Renal cortex interstitium (tissue), 11 donors: ENCODE results near the gene TMEM178A. TPM values are rescaled to one million over a fixed set of nuclear protein-coding genes. Genes with fewer than 3 reads are reported as not detected.
A peak's percentile ranks its signal among the peaks of the same experiment; 100 is the strongest.

Experiments used
- DNase-seq, 11 donors: peaks; one replicate each; pipeline ENCODE4 v3.0.0-alpha.2; 2013; ENCODE audit warnings: low read depth in 9 of 11, low spot score in 4 of 11; ENCODE audit errors: extremely low read depth in 1 of 11
- polyA plus RNA-seq, 3 donors: library from polyadenylated mRNA; unstranded; fragments of 120-200 nt; gene quantifications; one replicate each; pipeline ENCODE4 v1.2.1, GENCODE V29; 2013; ENCODE audit not compliant: insufficient read length in 3 of 3

Gene TMEM178A
- polyA plus RNA-seq, 3 donors, result 91.2 to 97.5 (median 96.6) TPM

DNA sequence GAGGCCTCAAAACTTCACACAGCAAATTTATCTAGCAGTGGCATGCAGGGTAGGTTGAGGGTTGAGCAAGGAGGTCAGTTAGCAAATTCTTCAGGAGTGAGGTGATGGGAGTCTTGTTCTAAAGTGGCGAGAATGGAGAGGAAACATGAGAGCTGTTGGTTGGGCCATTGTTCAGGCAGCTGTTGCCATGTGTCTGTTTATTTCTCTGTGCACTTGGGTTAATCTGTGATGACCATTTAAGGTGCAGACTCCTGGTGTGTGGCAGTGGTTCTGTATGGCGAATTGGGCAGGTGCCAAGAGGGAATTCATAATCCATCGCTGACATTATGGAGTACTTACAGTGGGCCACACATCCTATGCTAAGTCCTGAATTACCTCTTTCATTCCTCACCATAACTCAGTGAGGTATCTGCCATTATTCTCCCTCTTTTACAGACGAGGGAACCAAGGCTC, 30.4 kb downstream of the TMEM178A start:
- DNase-seq, result peak in 8 of 11 donors; percentile 12 to 61 (median 32)

DNA sequence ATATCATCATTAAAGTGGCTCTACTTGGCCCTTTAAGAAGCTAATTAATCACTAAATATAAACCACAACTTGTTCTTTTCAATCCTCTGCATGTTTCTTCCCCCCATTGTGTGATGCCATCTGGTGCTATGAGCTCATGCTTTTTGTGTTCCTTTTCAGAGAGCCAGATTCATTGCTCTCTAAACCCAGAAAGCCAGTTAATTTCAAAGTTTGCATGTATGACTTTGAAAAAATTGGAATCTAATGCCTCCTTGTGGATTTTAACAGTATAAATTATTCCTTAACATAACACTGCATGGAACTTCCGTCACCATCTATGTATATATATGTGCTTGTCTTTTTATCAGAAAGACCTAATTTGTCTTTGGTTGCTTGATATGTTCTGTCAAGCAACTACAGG, 31.1 kb downstream of the TMEM178A start:
- peak in 10 of 11 donors; percentile 10 to 61 (median 36) for DNase-seq

DNA sequence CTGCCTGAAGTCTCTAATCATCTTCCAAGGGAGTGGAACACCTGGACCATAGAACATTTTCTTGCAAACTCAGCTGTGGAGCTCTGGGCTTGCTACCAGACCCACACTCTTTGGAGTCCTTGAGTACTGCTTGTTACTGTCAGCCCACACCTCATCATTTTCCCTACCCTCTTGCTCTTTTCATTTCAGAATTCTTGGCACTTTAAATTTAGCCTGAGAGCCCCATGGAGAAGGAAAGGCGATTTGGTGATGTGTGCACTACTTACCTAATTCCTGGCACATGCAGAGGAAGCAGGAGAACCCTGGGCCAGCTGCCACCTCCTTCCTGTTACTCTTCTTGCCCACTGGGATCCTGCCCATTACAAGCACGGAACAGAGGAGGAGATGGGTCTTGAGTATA, 31.7 kb downstream of the TMEM178A start:
- DNase-seq, result no peak

DNA sequence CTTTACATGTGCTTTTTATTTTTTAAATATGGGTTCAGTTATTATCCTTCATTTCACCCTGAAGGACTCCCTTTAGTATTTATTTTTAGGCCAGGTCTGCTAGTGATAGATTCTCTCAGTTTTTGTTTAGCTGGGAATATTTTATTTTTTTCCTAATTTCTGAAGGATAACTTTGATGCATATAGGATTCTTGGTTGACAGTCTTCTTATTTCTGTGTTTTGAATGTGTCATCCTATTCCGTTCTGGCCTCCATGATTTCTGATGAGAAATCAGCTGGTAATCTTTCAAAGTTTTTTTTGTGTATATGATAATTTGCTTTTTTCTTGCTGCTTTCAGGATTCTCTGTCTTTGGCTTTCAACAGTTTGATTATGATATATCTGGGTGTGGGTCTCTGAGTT, 35.4 kb downstream of the TMEM178A start:
- no peak for DNase-seq

DNA sequence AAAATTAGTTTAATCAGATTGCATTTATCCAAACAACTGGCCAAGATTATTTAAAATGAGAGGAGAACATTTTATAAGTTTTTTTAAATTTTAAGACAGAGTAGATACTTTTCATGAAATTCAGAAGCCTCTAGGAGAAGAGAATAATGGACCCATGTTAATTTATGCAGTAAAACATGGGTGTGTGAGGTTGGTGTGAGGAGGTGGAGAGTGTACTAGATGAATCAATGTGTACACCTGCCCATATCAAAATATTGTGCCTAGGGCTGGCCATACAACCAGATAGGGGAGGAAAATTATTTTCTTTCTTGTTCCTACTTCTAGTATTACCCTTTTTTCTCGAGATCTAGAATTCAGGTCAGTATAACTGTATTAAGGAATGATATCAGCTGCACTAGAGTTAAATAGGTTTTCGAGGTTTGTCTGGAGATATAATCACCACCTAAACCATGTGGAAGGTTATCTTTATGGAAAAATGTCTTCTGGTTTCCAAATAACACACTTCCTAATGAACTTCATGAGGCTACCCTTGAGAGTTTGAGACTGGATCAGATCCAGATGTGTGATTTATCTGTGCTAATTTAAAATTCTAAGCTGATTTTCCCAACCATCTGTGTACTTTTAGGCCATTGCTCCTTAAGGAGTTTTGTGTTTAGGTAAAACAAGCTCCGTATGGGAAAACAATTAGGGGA, 37.6 kb downstream of the TMEM178A start:
- no peak for DNase-seq

DNA sequence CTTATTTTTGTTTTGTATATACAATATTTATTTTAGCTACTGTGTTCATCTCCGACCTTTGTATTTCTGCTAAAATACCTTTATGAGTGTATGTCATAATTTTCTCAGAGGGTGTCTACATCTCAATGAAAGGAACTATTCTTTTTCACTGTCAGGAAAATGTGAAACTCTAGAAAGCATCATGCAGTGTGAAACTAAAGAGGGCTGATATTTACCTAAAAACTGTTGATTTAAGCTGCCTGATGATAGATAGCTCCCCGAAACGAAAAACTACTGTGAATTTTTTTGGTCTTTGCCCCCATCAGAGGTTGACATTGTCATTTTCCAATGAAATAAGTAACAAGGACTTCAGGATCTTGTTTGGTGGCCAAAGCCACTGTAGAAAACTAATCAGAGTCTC, 38.8 kb downstream of the TMEM178A start:
- DNase-seq, result no peak

DNA sequence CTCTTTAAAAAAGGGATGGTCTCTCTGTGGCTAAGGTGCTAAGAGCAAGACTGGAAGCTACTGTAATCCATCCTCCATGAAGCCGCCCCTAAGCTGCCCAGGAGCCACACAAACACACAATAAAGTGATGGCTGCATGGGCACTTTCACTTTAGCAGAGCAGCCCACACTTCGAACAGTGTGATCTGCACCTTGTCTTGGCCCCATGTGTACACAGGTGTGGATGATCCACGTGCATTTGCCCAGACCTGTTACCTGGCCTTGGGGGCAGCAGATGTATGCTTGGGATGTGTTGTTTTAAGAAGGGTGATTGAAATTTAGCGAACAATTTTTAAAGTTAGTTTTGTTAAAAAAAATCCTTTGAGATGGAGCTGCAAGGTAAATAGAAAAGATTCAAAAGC, 39.9 kb downstream of the TMEM178A start:
- no peak for DNase-seq

DNA sequence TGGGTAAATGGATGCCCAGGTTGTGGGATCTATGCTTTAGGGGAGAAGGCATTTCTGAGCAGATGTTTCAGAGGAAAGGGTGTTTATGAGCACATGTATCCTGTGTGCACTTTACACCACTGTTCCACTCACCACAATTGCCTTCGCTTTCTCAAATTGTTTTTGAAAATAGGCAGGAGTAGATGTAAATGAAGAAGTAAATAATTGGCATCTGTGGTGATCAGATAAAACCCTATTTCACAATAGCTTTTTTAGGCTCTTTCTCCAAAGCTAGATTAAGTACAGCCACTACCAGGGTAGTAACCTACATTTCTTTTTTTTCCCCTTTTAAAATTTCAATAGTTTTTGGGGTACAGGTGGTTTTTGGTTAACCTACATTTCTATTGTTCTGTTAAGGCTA, 40.6 kb downstream of the TMEM178A start:
- DNase-seq, result no peak

DNA sequence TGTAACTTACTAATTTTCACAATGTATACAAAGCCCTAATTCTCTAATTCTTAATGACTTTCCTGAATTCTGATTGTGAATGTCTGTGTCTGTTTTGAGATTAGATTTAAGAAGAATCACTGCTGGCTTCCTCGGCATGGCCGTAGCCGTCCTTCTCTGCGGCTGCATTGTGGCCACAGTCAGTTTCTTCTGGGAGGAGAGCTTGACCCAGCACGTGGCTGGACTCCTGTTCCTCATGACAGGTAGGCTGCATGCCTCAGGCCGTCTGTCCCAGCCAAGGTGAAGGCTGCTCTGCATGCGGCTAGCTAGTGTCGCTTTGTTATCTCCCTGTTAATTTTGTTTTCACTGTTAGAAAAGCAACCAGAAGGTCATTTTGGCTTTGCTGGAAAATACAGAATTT, 41.2 kb downstream of the TMEM178A start:
- DNase-seq, result no peak

DNA sequence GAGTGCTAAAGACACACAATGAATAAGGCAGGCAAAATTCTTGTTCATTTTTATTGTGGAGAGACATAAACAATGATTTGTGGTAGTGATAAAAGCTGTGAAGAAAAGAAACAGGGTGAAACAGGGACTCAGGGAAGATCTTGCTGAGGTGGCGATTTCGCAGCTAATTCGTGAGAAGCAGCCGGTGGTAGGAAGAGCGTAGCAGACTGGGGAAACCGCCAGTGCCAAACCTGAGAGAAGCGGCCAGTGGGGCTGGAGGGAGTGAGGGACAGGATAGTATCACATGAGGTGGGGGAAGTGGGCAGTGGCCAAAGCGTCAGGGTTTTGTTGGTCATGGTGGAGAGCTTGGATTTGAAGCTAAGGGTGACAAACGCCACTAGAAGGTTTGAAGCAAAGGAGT, 42.3 kb downstream of the TMEM178A start:
- no peak for DNase-seq

DNA sequence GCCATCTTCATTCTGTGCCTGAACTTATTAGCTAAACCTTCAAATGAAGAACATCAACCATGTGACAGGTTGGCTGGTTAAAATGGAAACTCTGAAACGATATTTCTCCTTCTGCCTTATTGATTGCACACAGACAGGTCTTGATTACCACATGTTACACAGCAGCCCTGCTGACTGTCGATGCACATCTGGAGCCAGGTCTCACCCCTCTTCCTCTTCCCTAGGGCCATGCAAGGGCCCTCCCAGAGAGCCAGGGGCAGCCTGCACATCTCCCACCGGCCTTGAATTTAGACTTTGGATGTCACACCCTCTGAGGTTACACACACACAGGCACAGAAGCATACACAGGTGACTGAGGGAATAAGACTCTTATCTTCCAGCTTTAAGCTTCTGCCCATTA, 45.1 kb downstream of the TMEM178A start:
- DNase-seq, result no peak

DNA sequence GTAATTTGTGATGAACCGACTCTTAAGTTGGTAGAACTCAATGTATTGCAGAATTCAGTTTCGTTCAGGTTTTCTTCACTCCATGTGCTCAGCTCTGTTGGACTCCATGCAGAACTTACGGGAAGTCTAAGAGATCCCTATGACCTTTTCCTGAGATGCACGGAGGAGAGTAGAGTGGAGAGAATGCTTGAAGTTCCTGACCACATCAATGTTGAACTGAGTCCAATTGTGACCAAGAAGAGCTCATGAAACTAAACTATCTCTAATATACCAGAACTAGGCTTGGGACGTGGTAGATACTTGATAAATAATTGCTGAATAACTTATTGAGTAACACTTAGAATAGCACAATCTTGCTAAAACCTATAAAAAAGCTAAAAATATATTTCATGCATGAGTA, 47.2 kb downstream of the TMEM178A start:
- no peak for DNase-seq

DNA sequence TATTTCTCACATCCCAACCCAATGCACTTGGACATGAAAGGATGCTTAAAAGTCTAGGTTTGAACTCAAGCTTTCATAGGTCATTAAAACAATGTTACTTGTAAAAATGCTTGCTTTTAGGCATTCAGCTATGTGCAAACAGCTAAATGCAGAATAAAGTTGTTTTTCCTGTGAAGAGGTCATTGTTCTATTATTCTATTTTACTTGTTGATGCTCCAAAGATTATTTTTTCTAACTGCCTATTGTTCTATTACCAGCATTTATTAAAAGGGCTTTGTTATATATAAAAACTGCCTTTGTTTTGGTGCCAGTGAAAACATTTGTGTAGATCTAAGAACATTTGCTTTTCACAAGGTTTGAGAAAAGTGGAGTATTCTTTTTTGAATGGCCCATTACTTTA, 49.4 kb downstream of the TMEM178A start:
- no peak for DNase-seq

DNA sequence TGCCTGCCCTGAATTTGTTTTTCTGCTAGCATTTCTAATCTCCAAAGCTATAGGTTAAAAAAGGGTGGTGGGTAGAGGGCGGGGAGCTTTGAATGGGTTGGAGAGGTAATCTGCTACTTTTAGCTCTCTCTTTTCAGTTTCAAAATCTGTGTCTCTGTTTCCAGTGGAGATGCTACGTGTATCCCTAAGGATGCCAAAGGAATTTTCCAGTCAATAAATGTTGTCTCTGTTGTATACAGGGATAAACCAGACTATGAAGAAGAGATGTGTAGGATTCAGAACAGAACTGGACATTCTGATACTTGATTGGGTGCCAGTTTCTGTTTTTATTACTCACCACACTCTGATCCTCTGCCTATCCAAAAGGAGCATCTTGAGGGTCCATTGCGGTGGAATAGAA, 50.1 kb downstream of the TMEM178A start:
- DNase-seq, result no peak

DNA sequence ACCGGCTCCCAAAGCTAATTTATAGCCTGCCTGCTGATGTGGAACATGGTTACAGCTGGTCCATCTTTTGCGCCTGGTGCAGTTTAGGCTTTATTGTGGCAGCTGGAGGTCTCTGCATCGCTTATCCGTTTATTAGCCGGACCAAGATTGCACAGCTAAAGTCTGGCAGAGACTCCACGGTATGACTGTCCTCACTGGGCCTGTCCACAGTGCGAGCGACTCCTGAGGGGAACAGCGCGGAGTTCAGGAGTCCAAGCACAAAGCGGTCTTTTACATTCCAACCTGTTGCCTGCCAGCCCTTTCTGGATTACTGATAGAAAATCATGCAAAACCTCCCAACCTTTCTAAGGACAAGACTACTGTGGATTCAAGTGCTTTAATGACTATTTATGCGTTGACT, 51.4 kb downstream of the TMEM178A start:
- no peak for DNase-seq

DNA sequence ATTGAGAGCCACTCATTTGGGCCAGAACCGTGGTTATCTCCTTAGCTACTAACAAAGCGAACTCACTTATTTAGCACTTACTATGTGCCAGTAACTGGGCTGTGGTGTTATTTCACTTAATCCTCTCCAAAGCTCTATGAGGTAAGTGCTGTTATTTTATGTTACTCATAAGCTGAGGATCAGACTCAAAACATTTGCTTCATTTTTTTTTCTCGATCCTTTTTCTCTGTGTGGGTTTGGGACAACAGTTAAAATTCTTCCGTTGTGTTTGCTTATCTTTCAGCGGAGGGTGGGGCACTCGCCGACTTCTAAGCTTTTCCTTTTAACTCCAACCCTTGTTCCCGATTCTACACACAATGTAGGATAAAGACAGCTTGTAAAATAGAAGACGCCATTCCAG, 52.8 kb downstream of the TMEM178A start:
- no peak for DNase-seq

DNA sequence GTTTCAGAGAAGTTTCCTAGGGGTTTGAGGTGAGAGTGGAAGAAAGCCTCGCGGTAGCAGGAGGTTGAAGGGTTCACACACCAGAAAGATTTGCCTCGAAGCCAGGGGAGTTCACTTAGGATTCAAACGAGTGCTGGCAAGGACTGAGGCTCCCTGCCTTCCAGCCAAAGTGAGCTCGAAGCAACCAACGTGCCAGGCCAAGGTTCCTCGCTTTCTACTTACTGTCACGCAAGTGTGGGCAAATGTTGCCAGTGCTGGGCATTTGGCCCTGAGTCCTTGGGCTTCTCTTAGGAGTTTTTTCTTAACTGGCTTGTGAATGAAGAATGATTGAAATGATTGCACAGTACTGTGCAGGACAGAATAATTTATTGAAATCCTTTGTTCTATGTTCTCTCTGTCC, 53.6 kb downstream of the TMEM178A start:
- no peak for DNase-seq

DNA sequence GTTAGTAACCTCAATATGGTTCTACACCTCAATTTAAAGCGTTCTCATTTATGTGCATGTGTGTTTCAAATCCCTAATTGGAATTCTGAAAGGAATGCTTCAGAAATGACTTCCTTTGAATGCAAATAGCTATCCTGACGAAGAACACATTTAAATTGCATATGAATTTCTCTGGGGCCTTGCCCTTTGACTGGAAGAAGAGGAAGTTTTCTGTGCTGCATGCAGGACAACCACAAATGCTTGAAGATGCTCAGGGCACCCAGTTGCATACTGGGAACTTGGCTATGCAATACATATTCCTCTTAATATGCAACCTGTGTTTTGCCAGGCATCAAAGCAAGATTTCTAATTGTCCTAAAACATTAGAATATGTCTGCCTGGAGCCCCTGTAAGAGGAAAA, 55.3 kb downstream of the TMEM178A start:
- DNase-seq, result no peak

DNA sequence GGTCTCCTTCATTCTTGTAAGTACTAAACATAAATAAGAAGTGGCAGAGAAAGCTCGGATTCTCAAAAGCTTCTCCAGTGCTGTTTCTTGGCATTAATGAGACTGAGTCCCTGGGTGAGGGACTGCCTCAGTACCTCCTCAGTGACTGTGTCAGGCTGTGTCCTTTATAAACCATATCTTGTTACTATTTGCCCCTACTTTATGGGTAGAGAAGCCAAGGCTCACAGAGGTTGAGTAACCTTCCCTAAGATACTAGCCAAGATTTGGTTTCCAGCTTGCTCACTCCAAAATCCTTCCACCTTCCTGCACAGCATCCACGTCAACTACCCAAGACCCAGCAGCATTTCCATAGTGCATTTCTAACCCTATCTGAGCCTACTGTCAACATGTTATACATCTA, 57.8 kb downstream of the TMEM178A start:
- no peak for DNase-seq

DNA sequence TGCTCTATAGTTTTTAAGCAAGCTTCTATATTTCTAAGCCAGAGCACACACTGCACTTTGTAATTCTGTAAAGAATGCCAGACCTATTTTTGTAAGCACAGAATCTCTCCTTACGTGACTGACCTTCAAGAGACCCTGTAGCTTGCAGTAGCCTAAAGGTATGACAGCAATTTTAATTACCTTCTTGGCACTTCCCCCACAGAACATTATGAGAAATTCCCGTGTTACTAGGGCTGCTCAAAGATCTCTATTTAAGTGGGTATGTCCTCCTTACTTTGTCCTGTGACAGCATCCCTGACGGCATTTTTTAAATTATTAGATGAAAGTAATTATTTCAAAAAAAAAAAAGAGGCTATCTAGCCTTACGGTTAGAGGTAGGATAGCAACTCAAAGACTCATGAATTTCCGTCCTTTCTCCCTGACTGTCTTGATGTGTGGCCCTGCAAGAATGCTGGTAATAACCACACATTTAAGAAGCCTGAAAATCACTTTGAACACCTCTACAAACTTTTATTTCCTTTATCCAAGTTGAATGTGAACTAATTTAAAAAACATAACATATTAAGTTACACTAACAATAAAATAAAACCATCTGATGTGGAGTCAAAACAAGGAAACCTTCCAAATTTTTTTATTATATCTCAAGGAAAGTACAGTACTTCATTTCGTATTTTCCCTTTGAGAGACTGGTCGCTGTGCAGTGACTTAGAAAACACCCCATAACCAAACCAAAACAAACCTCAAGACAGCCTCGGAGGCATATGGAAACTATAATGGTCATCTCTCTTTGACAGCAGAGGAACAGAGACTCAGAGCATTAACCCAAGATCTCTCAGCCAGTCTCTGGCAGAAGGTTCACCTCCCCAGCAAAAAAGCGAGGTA, 58.5 kb downstream of the TMEM178A start:
- peak in 6 of 11 donors; percentile 6 to 71 (median 38) for DNase-seq

DNA sequence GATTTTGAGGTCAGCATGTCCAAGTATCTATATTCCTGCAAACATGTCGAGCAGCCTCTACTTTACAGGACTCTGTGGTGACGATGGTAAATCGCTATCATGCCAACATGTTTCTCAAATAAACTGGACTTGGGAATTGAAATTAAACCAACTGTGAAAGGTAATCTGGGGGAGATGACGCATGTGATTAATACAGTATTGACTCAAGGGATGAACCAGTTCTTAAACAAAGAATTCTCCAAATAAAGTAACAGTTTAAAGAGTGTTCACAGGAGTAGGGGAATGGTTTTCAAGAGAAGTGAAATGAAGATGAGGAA, 59.1 kb downstream of the TMEM178A start:
- DNase-seq, result peak in 1 of 11 donors; percentile 21
